ENCODE data around the gene PEX11B.
"Not testable (repeated sequence)": the region's sequence is repeated elsewhere in the genome, so short reads cannot be mapped to it uniquely, and the experiment has no call there.

The PEX11B gene

DNA sequence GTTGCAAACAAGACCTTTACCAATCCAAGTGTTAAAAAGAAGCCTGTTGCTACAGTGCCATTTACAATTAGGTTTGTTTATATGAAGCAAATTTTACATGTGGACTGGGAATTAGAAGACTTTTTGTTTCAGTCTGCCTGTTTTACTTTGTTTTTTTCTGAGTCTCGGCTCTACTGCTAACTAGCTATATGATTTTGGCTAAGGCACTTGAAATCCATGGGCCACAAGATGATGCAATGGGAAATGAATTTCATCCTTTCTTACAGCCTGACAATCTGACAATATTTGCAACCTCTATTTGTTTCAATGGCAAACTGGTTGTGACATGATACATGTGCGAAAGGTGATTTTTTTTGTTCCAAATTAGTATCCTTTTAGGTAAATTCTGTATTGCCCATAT lies 3.7 kb upstream of the PEX11B start:
- TF ChIP-seq OSR1 (CRISPR knock-in tag; IDR thresholded peaks at IDR 0.05), result no peak
- no peak for TF ChIP-seq ZNF565 (CRISPR knock-in tag; conservative IDR thresholded peaks at IDR 0.05; ENCODE audit: low read depth)
- no peak for TF ChIP-seq ZNF8 (CRISPR knock-in tag; IDR thresholded peaks at IDR 0.05)
- TF ChIP-seq ZNF70 (CRISPR knock-in tag; IDR thresholded peaks at IDR 0.05), result no peak
- TF ChIP-seq, protein P1, sequence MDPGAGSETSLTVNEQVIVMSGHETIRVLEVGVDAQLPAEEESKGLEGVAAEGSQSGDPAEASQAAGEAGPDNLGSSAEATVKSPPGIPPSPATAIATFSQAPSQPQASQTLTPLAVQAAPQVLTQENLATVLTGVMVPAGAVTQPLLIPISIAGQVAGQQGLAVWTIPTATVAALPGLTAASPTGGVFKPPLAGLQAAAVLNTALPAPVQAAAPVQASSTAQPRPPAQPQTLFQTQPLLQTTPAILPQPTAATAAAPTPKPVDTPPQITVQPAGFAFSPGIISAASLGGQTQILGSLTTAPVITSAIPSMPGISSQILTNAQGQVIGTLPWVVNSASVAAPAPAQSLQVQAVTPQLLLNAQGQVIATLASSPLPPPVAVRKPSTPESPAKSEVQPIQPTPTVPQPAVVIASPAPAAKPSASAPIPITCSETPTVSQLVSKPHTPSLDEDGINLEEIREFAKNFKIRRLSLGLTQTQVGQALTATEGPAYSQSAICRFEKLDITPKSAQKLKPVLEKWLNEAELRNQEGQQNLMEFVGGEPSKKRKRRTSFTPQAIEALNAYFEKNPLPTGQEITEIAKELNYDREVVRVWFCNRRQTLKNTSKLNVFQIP (CRISPR knock-in tag; IDR thresholded peaks at IDR 0.05; ENCODE audit: borderline replicate concordance, low read depth), result no peak
- TF ChIP-seq TOX (CRISPR knock-in tag; IDR thresholded peaks at IDR 0.05; ENCODE audit: borderline replicate concordance), result no peak
- TF ChIP-seq, protein P2, sequence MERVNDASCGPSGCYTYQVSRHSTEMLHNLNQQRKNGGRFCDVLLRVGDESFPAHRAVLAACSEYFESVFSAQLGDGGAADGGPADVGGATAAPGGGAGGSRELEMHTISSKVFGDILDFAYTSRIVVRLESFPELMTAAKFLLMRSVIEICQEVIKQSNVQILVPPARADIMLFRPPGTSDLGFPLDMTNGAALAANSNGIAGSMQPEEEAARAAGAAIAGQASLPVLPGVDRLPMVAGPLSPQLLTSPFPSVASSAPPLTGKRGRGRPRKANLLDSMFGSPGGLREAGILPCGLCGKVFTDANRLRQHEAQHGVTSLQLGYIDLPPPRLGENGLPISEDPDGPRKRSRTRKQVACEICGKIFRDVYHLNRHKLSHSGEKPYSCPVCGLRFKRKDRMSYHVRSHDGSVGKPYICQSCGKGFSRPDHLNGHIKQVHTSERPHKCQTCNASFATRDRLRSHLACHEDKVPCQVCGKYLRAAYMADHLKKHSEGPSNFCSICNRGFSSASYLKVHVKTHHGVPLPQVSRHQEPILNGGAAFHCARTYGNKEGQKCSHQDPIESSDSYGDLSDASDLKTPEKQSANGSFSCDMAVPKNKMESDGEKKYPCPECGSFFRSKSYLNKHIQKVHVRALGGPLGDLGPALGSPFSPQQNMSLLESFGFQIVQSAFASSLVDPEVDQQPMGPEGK (CRISPR knock-in tag; IDR thresholded peaks at IDR 0.05; ENCODE audit: borderline replicate concordance), result no peak
- no peak for ATAC-seq

DNA sequence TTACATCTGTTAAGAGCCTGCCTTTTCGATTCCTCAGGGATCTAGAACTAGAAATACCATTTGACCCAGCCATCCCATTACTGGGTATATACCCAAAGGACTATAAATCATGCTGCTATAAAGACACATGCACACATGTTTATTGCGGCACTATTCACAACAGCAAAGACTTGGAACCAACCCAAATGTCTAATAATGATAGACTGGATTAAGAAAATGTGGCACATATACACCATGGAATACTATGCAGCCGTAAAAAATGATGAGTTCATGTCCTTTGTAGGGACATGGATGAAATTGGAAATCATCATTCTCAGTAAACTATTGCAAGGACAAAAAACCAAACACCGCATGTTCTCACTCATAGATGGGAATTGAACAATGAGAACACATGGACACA lies 1.8 kb upstream of the PEX11B start:
- ATAC-seq, result not testable (repeated sequence)

DNA sequence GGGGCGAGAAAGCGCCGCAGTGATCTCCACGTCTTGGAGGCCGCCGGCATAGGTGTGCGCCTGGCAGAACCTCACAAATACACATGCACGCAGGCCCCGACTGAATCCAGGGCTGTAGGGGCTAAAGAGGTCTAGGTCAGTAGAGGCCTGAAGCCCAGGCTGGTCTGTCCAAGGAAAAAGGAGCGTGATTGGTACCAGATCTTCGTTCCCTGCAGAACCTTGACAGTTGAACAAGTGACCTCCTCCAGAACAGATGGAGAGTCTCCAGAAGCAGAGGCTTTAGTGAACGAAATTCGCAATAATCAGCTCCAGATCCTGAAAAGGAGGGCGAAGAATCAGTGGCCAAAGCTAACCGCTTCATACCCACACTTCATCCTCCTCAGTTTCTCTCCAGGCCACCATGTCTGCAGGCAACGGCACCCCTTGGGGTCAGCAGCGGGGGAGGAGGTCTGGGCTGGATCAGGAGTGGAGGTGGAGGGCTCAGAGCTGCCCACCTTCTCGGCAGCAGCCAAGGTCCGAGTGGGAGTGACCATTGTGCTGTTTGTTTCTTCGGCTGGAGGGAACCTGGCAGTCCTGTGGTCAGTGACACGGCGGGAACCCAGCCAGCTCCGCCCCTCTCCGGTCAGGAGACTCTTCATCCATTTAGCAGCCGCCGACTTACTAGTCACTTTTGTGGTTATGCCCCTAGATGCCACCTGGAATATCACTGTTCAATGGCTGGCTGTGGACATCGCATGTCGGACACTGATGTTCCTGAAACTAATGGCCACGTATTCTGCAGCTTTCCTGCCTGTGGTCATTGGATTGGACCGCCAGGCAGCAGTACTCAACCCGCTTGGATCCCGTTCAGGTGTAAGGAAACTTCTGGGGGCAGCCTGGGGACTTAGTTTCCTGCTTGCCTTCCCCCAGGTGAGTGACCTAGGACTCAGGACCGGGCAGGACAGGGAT lies 749 bp upstream of the PEX11B start:
- TF ChIP-seq ARNTL (CRISPR knock-in tag; IDR thresholded peaks at IDR 0.05; ENCODE audit: borderline replicate concordance, low read depth), result no peak
- no peak for TF ChIP-seq ZFP3 (CRISPR knock-in tag; IDR thresholded peaks at IDR 0.05)
- TF ChIP-seq OSR1 (CRISPR knock-in tag; IDR thresholded peaks at IDR 0.05), result no peak
- no peak for TF ChIP-seq SNAI2 (CRISPR knock-in tag; IDR thresholded peaks at IDR 0.05)
- no peak for TF ChIP-seq ISL1 (CRISPR knock-in tag; IDR thresholded peaks at IDR 0.05)
- TF ChIP-seq, protein P2 (CRISPR knock-in tag; IDR thresholded peaks at IDR 0.05; ENCODE audit: borderline replicate concordance), result no peak
- TF ChIP-seq, protein P3, sequence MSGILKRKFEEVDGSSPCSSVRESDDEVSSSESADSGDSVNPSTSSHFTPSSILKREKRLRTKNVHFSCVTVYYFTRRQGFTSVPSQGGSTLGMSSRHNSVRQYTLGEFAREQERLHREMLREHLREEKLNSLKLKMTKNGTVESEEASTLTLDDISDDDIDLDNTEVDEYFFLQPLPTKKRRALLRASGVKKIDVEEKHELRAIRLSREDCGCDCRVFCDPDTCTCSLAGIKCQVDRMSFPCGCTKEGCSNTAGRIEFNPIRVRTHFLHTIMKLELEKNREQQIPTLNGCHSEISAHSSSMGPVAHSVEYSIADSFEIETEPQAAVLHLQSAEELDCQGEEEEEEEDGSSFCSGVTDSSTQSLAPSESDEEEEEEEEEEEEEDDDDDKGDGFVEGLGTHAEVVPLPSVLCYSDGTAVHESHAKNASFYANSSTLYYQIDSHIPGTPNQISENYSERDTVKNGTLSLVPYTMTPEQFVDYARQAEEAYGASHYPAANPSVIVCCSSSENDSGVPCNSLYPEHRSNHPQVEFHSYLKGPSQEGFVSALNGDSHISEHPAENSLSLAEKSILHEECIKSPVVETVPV (CRISPR knock-in tag; IDR thresholded peaks at IDR 0.05), result no peak
- TF ChIP-seq ZNF70 (CRISPR knock-in tag; IDR thresholded peaks at IDR 0.05), result no peak
- TF ChIP-seq GLIS3 (CRISPR knock-in tag; IDR thresholded peaks at IDR 0.05), result no peak
- ATAC-seq, result peak; percentile 92

DNA sequence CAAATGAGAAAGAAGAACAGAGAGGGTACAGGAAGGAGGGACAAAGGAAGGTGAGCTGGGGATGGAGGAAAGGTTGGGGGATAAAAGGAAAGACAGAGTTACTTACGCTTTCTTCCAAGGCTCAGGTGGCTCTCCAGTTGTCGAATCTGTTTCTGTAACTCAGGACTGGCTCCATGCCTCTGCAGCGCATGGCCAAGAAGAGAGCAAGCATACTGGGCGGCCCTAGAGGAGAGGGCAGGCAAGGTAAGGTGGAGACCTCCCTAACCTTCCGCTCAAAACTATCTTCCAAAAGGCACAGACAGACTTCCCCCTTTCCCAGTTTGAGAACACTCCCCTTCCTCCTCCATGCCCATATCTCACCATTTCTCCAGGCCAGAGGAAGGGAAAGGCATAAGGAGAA lies 922 bp downstream of the PEX11B start:
- ATAC-seq, result no peak
- TF ChIP-seq, protein P4, sequence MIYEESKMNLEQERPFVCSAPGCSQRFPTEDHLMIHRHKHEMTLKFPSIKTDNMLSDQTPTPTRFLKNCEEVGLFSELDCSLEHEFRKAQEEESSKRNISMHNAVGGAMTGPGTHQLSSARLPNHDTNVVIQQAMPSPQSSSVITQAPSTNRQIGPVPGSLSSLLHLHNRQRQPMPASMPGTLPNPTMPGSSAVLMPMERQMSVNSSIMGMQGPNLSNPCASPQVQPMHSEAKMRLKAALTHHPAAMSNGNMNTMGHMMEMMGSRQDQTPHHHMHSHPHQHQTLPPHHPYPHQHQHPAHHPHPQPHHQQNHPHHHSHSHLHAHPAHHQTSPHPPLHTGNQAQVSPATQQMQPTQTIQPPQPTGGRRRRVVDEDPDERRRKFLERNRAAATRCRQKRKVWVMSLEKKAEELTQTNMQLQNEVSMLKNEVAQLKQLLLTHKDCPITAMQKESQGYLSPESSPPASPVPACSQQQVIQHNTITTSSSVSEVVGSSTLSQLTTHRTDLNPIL (CRISPR knock-in tag; IDR thresholded peaks at IDR 0.05; ENCODE audit: low read depth), result no peak
- TF ChIP-seq ZNF565 (CRISPR knock-in tag; conservative IDR thresholded peaks at IDR 0.05; ENCODE audit: low read depth) (no peak), ZFP3 (CRISPR knock-in tag; IDR thresholded peaks at IDR 0.05) (no peak), ZNF70 (CRISPR knock-in tag; IDR thresholded peaks at IDR 0.05) (no peak), PPARA (CRISPR knock-in tag; IDR thresholded peaks at IDR 0.05; ENCODE audit: borderline replicate concordance) (no peak), CSDC2 (CRISPR knock-in tag; IDR thresholded peaks at IDR 0.05) (no peak)
- TF ChIP-seq, protein P1 (CRISPR knock-in tag; IDR thresholded peaks at IDR 0.05; ENCODE audit: borderline replicate concordance, low read depth), result no peak

Data from SK-N-SH treated with all-trans-retinoic acid at 6 μM for 48 hours (cell line).